IMR-90 (cell line): ENCODE results near the gene KAT2B. TPM values are rescaled to one million over a fixed set of nuclear protein-coding genes. Genes with fewer than 3 reads are reported as not detected.

Experiments used
- ATAC-seq: fragments of 200-7000 bp; cut with Tn5 transposase; 2 replicates; pipeline ENCODE4 v1.9.1; 2020; ENCODE audit warnings: low read depth, mild to moderate bottlenecking, moderate library complexity
- BruUV-seq: library from RNA; stranded (reverse); fragments of 400-500 nt; replicated peaks from 2 replicates; lab custom pipeline; 2021; lab: Mats Ljungman, UMichigan
- CTCF ChIA-PET: fragments of 300-600 bp; formaldehyde crosslinking; extraction: SDS; loops from one replicate; lab custom pipeline; 2021; ENCODE audit warnings: antibody characterized with exemption; lab: Yijun Ruan, JAX
- POLR2A ChIA-PET: fragments of 300-600 bp; sonication (Branson Sonifier 250); formaldehyde crosslinking; loops from one replicate; lab custom pipeline; 2022; ENCODE audit warnings: antibody characterized with exemption; ENCODE audit not compliant: unreplicated experiment; lab: Charles Lee
- DNase-seq: peaks from one replicate; pipeline ENCODE4 v3.0.0; 2013
- H2AFZ ChIP-seq: replicated peaks from 2 replicates; pipeline ENCODE3; 2013; ENCODE audit warnings: low read length, mild to moderate bottlenecking; ENCODE audit not compliant: poor library complexity
- H2AK5ac ChIP-seq: 2 replicates; pipeline ENCODE4 v1.6.1; 2013; ENCODE audit warnings: low read depth, low read length, inconsistent platforms
- H2AK9ac ChIP-seq: replicated peaks from 2 replicates; pipeline ENCODE3; 2013; ENCODE audit warnings: mild to moderate bottlenecking, low read depth, low read length, moderate library complexity; ENCODE audit not compliant: poor library complexity
- H2BK120ac ChIP-seq: 2 replicates; pipeline ENCODE4 v1.6.1; 2013; ENCODE audit warnings: low read depth, low read length, inconsistent platforms
- H2BK15ac ChIP-seq: 3 replicates; pipeline ENCODE4 v1.6.1; 2013; ENCODE audit warnings: low read depth, low read length, inconsistent platforms
- H2BK20ac ChIP-seq: 2 replicates; pipeline ENCODE4 v1.6.1; 2013; ENCODE audit warnings: low read depth, mild to moderate bottlenecking, inconsistent platforms, low read length, moderate library complexity
- H2BK5ac ChIP-seq: 2 replicates; pipeline ENCODE4 v1.6.1; 2013; ENCODE audit warnings: mild to moderate bottlenecking, low read depth, low read length, inconsistent platforms; ENCODE audit not compliant: poor library complexity, severe bottlenecking
- H3K14ac ChIP-seq: replicated peaks from 2 replicates; pipeline ENCODE4 v1.6.1; 2013; ENCODE audit warnings: low read depth, low read length, inconsistent platforms
- H3K18ac ChIP-seq: 2 replicates; pipeline ENCODE4 v1.6.1; 2013; ENCODE audit warnings: low read depth, low read length, control low read depth
- H3K23ac ChIP-seq: 2 replicates; pipeline ENCODE4 v1.6.1; 2013; ENCODE audit warnings: low read depth, low read length, inconsistent platforms
- H3K27ac ChIP-seq: 2 replicates; pipeline ENCODE4 v1.5.1; 2013; ENCODE audit warnings: mild to moderate bottlenecking, control low read depth, low read length; ENCODE audit not compliant: insufficient read depth
- H3K27me3 ChIP-seq: 2 replicates; pipeline ENCODE4 v1.6.1; 2013; ENCODE audit warnings: low read length; ENCODE audit not compliant: control insufficient read depth, insufficient read depth
- H3K36me3 ChIP-seq: 2 replicates; pipeline ENCODE4 v1.6.1; 2013; ENCODE audit warnings: low read length, mixed read lengths; ENCODE audit not compliant: control insufficient read depth, insufficient read depth
- H3K4ac ChIP-seq: 2 replicates; pipeline ENCODE4 v1.6.1; 2013; ENCODE audit warnings: low read depth, low read length, inconsistent platforms
- H3K4me1 ChIP-seq: 2 replicates; pipeline ENCODE4 v1.6.1; 2013; ENCODE audit warnings: low read length, mixed read lengths; ENCODE audit not compliant: control insufficient read depth, insufficient read depth
- H3K4me2 ChIP-seq: 2 replicates; pipeline ENCODE4 v1.6.1; 2013; ENCODE audit warnings: low read depth, mild to moderate bottlenecking, control low read depth, low read length, moderate library complexity
- H3K4me3 ChIP-seq: 2 replicates; pipeline ENCODE4 v1.5.1; 2013; ENCODE audit warnings: low read depth, mild to moderate bottlenecking, control low read depth, low read length, moderate library complexity; ENCODE audit not compliant: insufficient read depth
- H3K56ac ChIP-seq: 2 replicates; pipeline ENCODE4 v1.6.1; 2013; ENCODE audit warnings: low read length, inconsistent platforms; ENCODE audit not compliant: insufficient read depth; ENCODE audit errors: extremely low read depth
- H3K79me1 ChIP-seq, 2 experiments: 2 replicates each; pipeline ENCODE4 v1.6.1; 2013; ENCODE audit warnings: low read length in 2 of 2, inconsistent platforms in 1 of 2, low read depth in 1 of 2
- H3K9ac ChIP-seq: 2 replicates; pipeline ENCODE4 v1.6.1; 2013; ENCODE audit warnings: low read depth, low read length, control low read depth
- H3K9me1 ChIP-seq: 2 replicates; pipeline ENCODE4 v1.6.1; 2013; ENCODE audit warnings: low read length, inconsistent platforms; ENCODE audit not compliant: insufficient read depth
- H3K9me3 ChIP-seq: 2 replicates; pipeline ENCODE4 v1.6.1; 2013; ENCODE audit warnings: low read length; ENCODE audit not compliant: control insufficient read depth, insufficient read depth
- H4K20me1 ChIP-seq: 2 replicates; pipeline ENCODE4 v1.6.1; 2013; ENCODE audit warnings: low read length, inconsistent platforms; ENCODE audit not compliant: insufficient read depth
- H4K5ac ChIP-seq: 2 replicates; pipeline ENCODE4 v1.6.1; 2013; ENCODE audit warnings: mild to moderate bottlenecking, low read depth, low read length, control low read depth
- H4K8ac ChIP-seq, 2 experiments: 2 replicates each; pipeline ENCODE4 v1.6.1; 2013; ENCODE audit warnings: low read depth in 2 of 2, low read length in 2 of 2, control low read depth in 1 of 2, inconsistent platforms in 1 of 2
- H4K91ac ChIP-seq: 2 replicates; pipeline ENCODE4 v1.6.1; 2013; ENCODE audit warnings: low read depth, low read length, inconsistent platforms; ENCODE audit not compliant: insufficient read depth
- BHLHE40 ChIP-seq: fragments of 150-350 bp; IDR thresholded peaks from 2 replicates; pipeline ENCODE4 v1.6.1; 2016; ENCODE audit warnings: mild to moderate bottlenecking, low read depth, low read length
- CEBPB ChIP-seq: IDR thresholded peaks from 2 replicates; pipeline ENCODE4 v1.6.1; 2012; ENCODE audit warnings: low read depth, low read length, improper control_type of control experiment
- CHD1 ChIP-seq: IDR thresholded peaks from 2 replicates; pipeline ENCODE4 v1.6.1; 2012; ENCODE audit warnings: low read depth, low read length, improper control_type of control experiment
- CTCF ChIP-seq: conservative IDR thresholded peaks from 2 replicates; pipeline ENCODE4 v1.5.1; 2012; ENCODE audit warnings: mild to moderate bottlenecking, low read depth, low read length, improper control_type of control experiment
- ELK1 ChIP-seq: fragments of 150-350 bp; IDR thresholded peaks from 2 replicates; pipeline ENCODE4 v1.6.1; 2016; ENCODE audit warnings: low read depth, mild to moderate bottlenecking, low read length, moderate library complexity, borderline replicate concordance
- FOS ChIP-seq: fragments of 150-350 bp; IDR thresholded peaks from 2 replicates; pipeline ENCODE4 v1.6.1; 2016; ENCODE audit warnings: low read depth, low read length
- MAZ ChIP-seq: IDR thresholded peaks from 2 replicates; pipeline ENCODE4 v1.6.1; 2012; ENCODE audit warnings: low read depth, mild to moderate bottlenecking, low read length, improper control_type of control experiment, moderate library complexity, borderline replicate concordance
- MXI1 ChIP-seq: IDR thresholded peaks from 2 replicates; pipeline ENCODE4 v1.6.1; 2012; ENCODE audit warnings: low read depth, mild to moderate bottlenecking, low read length, moderate library complexity, borderline replicate concordance
- NFE2L2 ChIP-seq: fragments of 150-350 bp; IDR thresholded peaks from 2 replicates; pipeline ENCODE4 v1.6.1; 2016; ENCODE audit warnings: low read depth, mild to moderate bottlenecking, low read length
- POLR2A ChIP-seq: IDR thresholded peaks from 2 replicates; pipeline ENCODE4 v1.6.1; 2012; ENCODE audit warnings: mild to moderate bottlenecking, low read depth, low read length
- RAD21 ChIP-seq: IDR thresholded peaks from 2 replicates; pipeline ENCODE4 v1.6.1; 2012; ENCODE audit warnings: low read length, improper control_type of control experiment
- RCOR1 ChIP-seq: IDR thresholded peaks from 2 replicates; pipeline ENCODE4 v1.6.1; 2012; ENCODE audit warnings: mild to moderate bottlenecking, low read length, improper control_type of control experiment; ENCODE audit not compliant: insufficient replicate concordance
- RFX5 ChIP-seq: IDR thresholded peaks from 2 replicates; pipeline ENCODE4 v1.8.0; 2012; ENCODE audit warnings: low read depth, mild to moderate bottlenecking, low read length, moderate library complexity
- SMC3 ChIP-seq: fragments of 150-350 bp; IDR thresholded peaks from 2 replicates; pipeline ENCODE4 v1.6.1; 2016; ENCODE audit warnings: low read depth, mild to moderate bottlenecking, antibody characterized with exemption, low read length, moderate library complexity
- USF2 ChIP-seq: fragments of 150-350 bp; IDR thresholded peaks from 2 replicates; pipeline ENCODE4 v1.6.1; 2017; ENCODE audit warnings: mild to moderate bottlenecking, antibody characterized with exemption, low read length, low read depth
- WGBS, 2 experiments: methylation state at CpG; one replicate each; pipeline versions ENCODE4 v1.1.5 to v1.1.7; 2013; ENCODE audit warnings: missing lambda C conversion rate in 2 of 2; ENCODE audit not compliant: insufficient read length in 1 of 2; ENCODE audit errors: extremely low coverage in 2 of 2; 5-methylcytosine and 5-hydroxymethylcytosine counted together
- dilution Hi-C: fragments of 300-500 bp; cut with HindIII; formaldehyde crosslinking; loops from one replicate; pipeline ENCODE4 v1.14.3; 2018; ENCODE audit warnings: low sequenced_read_pairs; ENCODE audit not compliant: unreplicated experiment
- in situ Hi-C: fragments of 300-500 bp; cut with MboI; formaldehyde crosslinking; loops from 3 replicates; pipeline ENCODE4 v1.14.3; 2019; ENCODE audit warnings: low sequenced_read_pairs, inconsistent platforms, mixed read lengths
- intact Hi-C: fragments of 100-400 bp; cut with micrococcal nuclease; formaldehyde crosslinking; loops from 2 replicates; pipeline ENCODE4 v1.10.0; 2022
- polyA plus RNA-seq, 3 experiments: library from polyadenylated mRNA; depleted of rRNA; stranded (reverse); fragments of >200 nt; gene quantifications; 2 replicates each; pipeline ENCODE4 v1.2.3, GENCODE V29; 2012; ENCODE audit warnings: low replicate concordance in 1 of 3
- total RNA-seq: library from RNA; depleted of rRNA; stranded (reverse); fragments of >200 nt; gene quantifications from 2 replicates; pipeline ENCODE4 v1.2.3, GENCODE V29; 2012

The KAT2B gene
- total and polyA plus RNA-seq, 2 of the 4 experiments (the other 2 are of a cell fraction), result 2.0 to 2.2 TPM

GRCh38 chr3:20047976-20048883 lies 8.0 kb downstream of the KAT2B start:
- intact Hi-C loops, result no loop called here
- no peak overlapping the region for H3K4me3 ChIP-seq
- 11% methylated on average over 3 of the region's 9 CpGs; no CpG with 5 or more reads in 1 of the 2 experiments for WGBS, 2 experiments
- TF ChIP-seq CTCF (no peak), MAZ (no peak), RFX5 (no peak), POLR2A (no peak), CHD1 (no peak), MXI1 (no peak), SMC3 (no peak), ELK1 (no peak), USF2 (no peak), NFE2L2 (no peak), CEBPB (no peak), RCOR1 (no peak), BHLHE40 (no peak), FOS (no peak), RAD21 (no peak)

More at GRCh38 chr3:20047976-20048883, 8.0 kb downstream of the KAT2B start:
- no peaks in the 10 kb centered on the region; a peak in 1 of 4 replicates for H3K79me1 ChIP-seq
- H2AFZ ChIP-seq, result no peak overlapping the region
- POLR2A ChIA-PET, result no interaction called here
- H2BK15ac ChIP-seq, result no peak overlapping the region
- no peaks in the 10 kb centered on the region for H4K20me1 ChIP-seq
- BruUV-seq, result no TSS peak
- H3K56ac ChIP-seq, result no peak overlapping the region
- dilution Hi-C loops, result no loop called here
- H2BK5ac ChIP-seq, result no peak overlapping the region
- H3K18ac ChIP-seq, result no peak overlapping the region
- H3K9ac ChIP-seq, result no peak overlapping the region
- H3K4ac ChIP-seq, result no peak overlapping the region
- in situ Hi-C loops, result no loop called here
- no peak overlapping the region for H4K8ac ChIP-seq
- DNase-seq, result peak; percentile 19
- H3K23ac ChIP-seq, result no peak overlapping the region
- H3K27me3 ChIP-seq, result no peaks in the 10 kb centered on the region
- no peaks in the 10 kb centered on the region; the same call in 1 of the 2 replicates for H3K4me1 ChIP-seq
- CTCF ChIA-PET, result no interaction called here
- H3K9me3 ChIP-seq, result no peaks in the 10 kb centered on the region
- no peak overlapping the region for H3K4me2 ChIP-seq
- peak; percentile 37; the same call in 1 of the 2 replicates for ATAC-seq
- no peak overlapping the region for H2AK5ac ChIP-seq
- no peak overlapping the region for H2BK120ac ChIP-seq
- H4K5ac ChIP-seq, result no peak overlapping the region
- no peaks in the 10 kb centered on the region for H3K9me1 ChIP-seq
- H3K27ac ChIP-seq, result no peak overlapping the region
- H3K14ac ChIP-seq, result no peak overlapping the region
- no peak overlapping the region for H4K91ac ChIP-seq
- no peaks in the 10 kb centered on the region for H3K36me3 ChIP-seq
- no peak overlapping the region for H2BK20ac ChIP-seq
- no peak overlapping the region for H2AK9ac ChIP-seq
